Mesothelial cell of epicardium (in vitro differentiated cells): ENCODE results near the gene KRT13. TPM values are rescaled to one million over a fixed set of nuclear protein-coding genes. Genes with fewer than 3 reads are reported as not detected.

Experiments used
- DNase-seq, 2 experiments: peaks; one replicate each; pipeline ENCODE4 v3.0.0; 2021; ENCODE audit warnings: low spot score in 2 of 2; ENCODE audit not compliant: unreplicated experiment in 2 of 2
- H3K27ac Mint-ChIP-seq: 2 replicates; pipeline ENCODE4 v1.8.0; 2021; ENCODE audit warnings: mixed read lengths
- H3K27me3 Mint-ChIP-seq: 2 replicates; pipeline ENCODE4 v1.8.0; 2021; ENCODE audit warnings: low read depth, mixed read lengths
- H3K36me3 Mint-ChIP-seq: 2 replicates; pipeline ENCODE4 v1.8.0; 2021; ENCODE audit warnings: mixed read lengths
- H3K4me1 Mint-ChIP-seq: 2 replicates; pipeline ENCODE4 v1.8.0; 2021; ENCODE audit warnings: mixed read lengths
- H3K4me3 Mint-ChIP-seq: 2 replicates; pipeline ENCODE4 v1.8.0; 2021; ENCODE audit warnings: mild to moderate bottlenecking, moderate library complexity, mixed read lengths
- H3K9me3 Mint-ChIP-seq: 2 replicates; pipeline ENCODE4 v1.8.0; 2021; ENCODE audit warnings: mixed read lengths
- total RNA-seq: library from RNA; stranded (reverse); gene quantifications from 3 replicates; pipeline ENCODE4 v1.2.1, GENCODE V29; 2021
- TF ChIP-seq, protein P1 (sequence below): fragments of 200-600 bp; sonication (generic); IDR thresholded peaks from one replicate; pipeline ENCODE4 v1.5.0; 2021; ENCODE audit warnings: antibody characterized with exemption; ENCODE audit not compliant: unreplicated experiment

The KRT13 gene
- total RNA-seq, 1 donor from 2014 or later = 5.3 TPM

DNA sequence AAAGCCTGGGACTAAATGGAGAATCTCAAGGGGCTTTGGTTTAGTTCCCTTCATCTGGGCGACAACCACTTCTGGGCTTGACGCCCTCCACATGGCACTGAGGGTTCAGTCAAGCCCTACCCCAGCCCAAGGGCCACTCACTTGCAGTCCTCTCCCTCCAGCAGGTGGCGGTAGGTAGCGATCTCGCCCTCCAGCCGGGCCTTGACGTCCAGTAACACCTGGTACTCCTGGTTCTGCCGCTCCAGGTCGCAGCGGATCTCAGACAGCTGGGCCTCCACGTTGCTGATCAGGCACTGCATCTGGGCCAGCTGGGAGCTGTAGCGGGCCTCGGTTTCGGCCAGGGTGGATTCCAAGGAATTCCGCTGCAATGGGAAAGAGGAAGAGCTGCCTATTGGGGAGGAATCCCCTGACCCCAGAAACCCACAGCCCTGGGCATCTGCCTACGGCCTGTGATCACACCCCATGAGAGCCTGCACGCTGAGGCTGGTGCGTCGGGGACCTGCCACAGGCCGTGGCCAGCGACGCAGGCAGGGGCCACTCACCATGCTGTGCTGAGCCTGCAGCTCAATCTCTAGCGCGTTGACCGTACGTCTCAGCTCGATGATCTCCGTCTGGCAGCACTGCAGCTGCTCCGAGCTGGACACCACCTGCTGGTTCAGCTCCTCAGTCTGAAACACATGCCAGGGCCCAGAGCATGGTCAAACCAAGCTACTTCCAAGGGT is 18.4 kb downstream of the KRT13 start:
- H3K36me3 Mint-ChIP-seq = no peaks in the 10 kb centered on the region
- peaks cover 11% of the 10 kb centered on the region for H3K4me1 Mint-ChIP-seq

DNA sequence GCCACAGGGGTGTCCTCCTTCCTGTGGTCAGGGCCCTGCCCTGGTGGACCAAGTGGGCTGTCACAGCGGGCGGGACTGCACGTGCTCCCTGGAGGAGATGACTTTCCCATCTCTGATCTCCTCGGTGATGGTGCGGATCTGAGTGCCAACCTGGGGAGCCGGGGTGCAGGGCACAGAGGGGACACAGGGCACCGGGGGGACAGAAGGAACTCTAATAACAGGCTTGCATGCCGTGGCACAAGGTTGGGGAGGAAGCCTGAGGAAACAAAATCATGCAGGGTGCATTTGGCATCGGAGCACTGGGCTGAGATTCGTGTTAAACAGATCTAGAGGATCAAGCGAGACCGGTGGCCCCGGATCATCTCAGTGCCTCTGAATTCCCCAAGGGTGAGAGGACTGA is 19.1 kb downstream of the KRT13 start:
- H3K4me3 Mint-ChIP-seq = no peak overlapping the region
- TF ChIP-seq, protein P1, sequence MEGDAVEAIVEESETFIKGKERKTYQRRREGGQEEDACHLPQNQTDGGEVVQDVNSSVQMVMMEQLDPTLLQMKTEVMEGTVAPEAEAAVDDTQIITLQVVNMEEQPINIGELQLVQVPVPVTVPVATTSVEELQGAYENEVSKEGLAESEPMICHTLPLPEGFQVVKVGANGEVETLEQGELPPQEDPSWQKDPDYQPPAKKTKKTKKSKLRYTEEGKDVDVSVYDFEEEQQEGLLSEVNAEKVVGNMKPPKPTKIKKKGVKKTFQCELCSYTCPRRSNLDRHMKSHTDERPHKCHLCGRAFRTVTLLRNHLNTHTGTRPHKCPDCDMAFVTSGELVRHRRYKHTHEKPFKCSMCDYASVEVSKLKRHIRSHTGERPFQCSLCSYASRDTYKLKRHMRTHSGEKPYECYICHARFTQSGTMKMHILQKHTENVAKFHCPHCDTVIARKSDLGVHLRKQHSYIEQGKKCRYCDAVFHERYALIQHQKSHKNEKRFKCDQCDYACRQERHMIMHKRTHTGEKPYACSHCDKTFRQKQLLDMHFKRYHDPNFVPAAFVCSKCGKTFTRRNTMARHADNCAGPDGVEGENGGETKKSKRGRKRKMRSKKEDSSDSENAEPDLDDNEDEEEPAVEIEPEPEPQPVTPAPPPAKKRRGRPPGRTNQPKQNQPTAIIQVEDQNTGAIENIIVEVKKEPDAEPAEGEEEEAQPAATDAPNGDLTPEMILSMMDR = no peak

More for the DNA sequence above, 18.4 kb downstream of the KRT13 start:
- TF ChIP-seq, protein P1 = no peak
- no peak overlapping the region for H3K4me3 Mint-ChIP-seq
- no peaks in the 10 kb centered on the region for H3K27me3 Mint-ChIP-seq
- no peak overlapping the region for H3K27ac Mint-ChIP-seq
- no peak for DNase-seq
- H3K9me3 Mint-ChIP-seq = no peaks in the 10 kb centered on the region

DNA sequence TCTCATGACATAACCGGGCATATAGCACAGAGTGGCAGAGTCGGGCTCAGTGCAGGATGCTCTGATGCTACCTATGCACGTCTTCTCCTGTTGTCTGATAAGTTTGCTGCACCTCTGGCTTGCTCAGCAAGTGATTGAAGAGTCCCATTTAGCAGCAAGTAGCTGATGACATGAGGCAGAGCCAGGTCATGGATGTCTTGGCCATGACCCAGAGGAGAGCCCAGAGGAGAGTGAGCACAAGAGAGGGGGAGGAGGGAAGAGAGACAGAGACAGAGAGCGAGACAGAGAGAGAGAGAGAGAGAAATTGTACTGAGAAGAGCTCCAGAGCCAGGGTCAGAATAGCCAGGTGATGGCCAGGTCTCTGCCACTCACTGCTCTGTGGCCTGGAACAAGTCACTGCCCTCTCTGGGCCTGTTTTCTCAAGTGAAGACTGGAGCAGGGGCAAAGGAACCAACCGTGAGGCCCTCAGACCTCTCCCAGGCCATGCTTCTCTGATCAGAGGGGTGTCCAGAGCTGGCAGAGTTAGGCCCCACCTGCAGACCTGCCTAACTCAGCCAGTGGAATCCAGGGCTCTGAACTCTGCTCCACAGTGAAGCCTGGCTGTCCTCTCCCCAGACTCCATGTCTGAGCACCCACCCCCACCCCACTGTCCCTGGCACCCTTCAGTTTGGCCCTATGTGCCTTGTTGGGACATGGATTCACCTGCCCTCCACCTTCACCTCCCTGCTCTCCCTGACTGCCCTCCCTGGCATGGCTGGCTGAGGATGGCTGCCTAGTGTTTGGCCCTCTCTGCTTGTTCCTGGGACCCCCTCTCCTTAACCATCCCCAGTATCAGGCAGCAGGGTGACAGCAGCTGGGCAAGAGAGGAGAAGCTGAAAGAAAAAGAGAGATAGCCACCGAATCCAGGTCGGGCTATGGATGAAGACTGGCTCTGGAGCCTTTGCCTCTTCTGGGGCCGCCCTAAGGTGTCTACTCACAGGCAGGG is 20.2 kb downstream of the KRT13 start:
- Mint-ChIP-seq H3K27ac (no peak overlapping the region), H3K4me1 (peaks cover 11% of the 10 kb centered on the region), H3K36me3 (no peaks in the 10 kb centered on the region), H3K27me3 (no peaks in the 10 kb centered on the region), H3K4me3 (no peak overlapping the region), H3K9me3 (no peaks in the 10 kb centered on the region)
- DNase-seq = no peak
- TF ChIP-seq, protein P1 = no peak

More for the DNA sequence above, 19.1 kb downstream of the KRT13 start:
- Mint-ChIP-seq H3K9me3 (no peaks in the 10 kb centered on the region), H3K27me3 (no peaks in the 10 kb centered on the region), H3K36me3 (no peaks in the 10 kb centered on the region), H3K4me1 (peaks cover 11% of the 10 kb centered on the region), H3K27ac (no peak overlapping the region)
- no peak for DNase-seq

DNA sequence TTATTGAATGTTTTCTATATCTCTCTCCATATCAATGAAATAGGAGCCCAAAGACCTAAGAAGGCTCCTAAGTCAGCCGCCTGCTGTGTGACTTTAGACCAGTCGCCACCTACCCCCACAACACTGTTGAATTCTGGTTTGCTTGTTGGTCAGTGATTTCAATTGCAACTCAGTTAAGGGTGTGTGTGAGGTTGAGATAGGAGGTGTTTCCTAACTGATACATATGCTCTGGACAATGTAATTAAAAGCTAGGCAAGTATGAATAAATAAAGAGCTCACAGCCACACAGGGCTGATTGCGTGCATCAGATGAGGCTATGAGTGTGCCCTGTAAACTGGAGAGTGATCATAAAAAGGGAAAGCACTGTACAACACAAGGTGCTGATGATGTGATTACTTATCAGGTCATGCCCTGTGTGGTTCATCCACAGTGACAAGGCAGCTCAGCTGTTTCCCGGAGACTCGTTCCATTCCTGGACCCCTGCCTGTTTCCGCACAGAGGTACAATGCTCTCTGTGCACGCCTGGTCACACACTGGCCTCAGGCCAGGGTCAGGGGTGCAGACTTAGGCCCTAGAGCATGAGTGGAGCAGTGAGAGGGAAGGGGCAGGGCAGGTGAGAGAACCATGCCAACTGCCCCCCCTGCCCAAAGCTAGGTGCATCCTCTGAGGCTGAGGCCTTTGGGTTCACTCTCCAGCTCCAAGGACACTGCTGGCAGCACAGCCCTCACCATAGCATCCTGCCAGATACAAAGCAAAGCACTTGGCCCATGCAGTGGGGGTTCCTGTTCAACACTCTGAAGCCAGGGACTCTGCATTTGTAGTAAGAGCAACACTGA is 21.2 kb downstream of the KRT13 start:
- no peaks in the 10 kb centered on the region for H3K36me3 Mint-ChIP-seq
- H3K27ac Mint-ChIP-seq = no peak overlapping the region
- no peaks in the 10 kb centered on the region for H3K9me3 Mint-ChIP-seq
- DNase-seq = no peak
- no peak overlapping the region for H3K4me3 Mint-ChIP-seq
- H3K27me3 Mint-ChIP-seq = no peaks in the 10 kb centered on the region
- peaks cover 11% of the 10 kb centered on the region for H3K4me1 Mint-ChIP-seq
- TF ChIP-seq, protein P1 = no peak

DNA sequence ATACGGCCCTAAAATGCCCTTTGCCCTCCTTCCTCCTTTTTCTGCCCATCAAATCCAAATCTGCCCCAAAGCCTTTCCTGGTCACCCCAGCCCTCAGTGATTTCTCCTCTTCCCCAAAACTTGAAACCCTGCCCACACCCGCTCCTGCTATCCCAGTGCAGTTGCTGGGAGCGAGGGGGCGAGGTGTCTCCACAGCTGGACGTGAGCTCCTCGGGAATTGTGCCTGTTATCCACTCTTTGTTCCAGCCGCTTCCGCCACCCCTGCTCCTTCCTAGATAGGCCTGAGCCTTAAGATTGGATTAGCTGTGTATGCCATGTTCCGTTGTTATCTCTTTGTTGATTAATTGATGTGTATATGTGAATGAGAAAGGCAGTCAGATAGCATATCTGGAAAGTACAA is 21.9 kb downstream of the KRT13 start:
- peaks cover 11% of the 10 kb centered on the region for H3K4me1 Mint-ChIP-seq
- no peaks in the 10 kb centered on the region for H3K36me3 Mint-ChIP-seq
- no peak overlapping the region for H3K4me3 Mint-ChIP-seq
- TF ChIP-seq, protein P1 = no peak
- H3K27ac Mint-ChIP-seq = no peak overlapping the region
- no peaks in the 10 kb centered on the region for H3K27me3 Mint-ChIP-seq
- no peaks in the 10 kb centered on the region for H3K9me3 Mint-ChIP-seq
- no peak for DNase-seq
